ENCODE results near the gene ARMH2.
"Not testable (repeated sequence)": the region's sequence is repeated elsewhere in the genome, so short reads cannot be mapped to it uniquely, and the experiment has no call there.

ARMH2 gene

DNA sequence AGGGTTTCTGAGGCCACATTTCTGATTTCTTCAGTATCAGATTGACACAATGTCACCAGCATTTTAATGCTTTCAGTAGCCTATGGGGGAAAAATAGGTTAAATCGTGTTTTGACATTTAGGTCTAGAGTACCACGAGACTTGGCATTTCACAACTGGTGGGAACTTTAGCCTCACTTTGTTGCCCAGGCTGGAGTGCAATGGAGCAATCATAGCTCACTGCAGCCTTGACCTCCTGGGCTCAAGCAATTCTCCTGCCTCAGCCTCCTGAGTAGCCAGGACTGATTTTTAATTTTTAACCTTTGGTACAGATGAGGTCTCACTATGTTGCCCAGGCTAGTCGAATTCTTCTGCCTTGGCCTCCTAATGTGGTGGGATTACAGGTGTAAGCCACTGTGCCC lies 11.0 kb upstream of the ARMH2 start:
- DNase-seq, result no peak

DNA sequence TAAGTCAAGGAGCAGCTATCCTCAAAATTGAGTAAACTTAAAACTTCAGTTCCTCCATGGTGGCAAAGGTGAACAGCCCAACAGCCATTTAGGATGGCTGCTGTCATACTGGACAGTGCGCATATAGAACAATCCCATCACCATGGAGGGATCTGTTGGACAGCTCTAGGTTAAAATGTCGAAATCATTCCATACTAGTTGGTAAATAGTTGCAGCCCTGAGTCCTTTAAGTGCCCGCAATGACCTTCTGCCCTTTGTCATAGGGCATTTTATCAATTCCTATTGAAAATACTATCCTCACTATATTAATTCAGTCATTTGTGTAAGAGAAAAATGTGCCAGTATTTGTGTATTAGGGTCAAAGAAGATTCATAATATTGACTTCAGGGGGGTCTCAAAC lies 8.9 kb upstream of the ARMH2 start:
- DNase-seq, result no peak

DNA sequence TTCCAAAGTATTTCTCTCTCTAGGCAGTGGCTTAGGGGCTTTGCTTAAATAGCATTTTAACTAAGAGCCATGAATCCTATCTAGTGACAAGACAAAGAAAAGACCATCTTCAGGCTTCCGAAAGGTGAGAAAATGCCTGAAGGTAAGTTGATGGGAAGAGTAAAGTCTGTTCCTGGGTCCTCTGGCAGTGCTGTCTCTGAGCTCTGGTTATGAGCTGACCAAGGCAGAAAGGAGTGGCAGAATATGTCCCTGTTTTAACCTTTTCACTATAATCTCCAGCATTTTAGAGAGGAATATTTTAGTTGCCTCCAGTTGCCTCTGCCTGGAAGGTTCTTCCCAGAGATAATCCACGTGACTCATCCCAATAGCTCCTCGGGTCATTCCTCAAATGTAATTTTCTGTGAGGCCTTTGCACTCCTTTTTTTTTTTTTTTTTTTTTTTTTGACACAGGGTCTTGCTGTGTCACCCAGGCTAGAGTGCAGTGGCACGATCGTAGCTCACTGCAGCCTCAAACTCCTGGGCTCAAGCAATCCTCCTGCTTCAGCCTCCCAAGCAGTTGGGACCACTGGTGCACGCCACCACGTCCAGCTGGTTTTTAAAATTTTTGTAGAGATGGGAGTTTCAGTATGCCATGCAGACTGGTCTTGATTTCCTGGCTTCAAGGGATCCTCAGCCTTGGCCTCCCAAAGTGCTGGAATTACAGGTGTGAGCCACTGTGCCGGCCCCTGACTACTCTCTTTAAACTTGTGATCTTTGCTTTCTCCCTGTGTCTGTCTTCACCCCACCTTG lies 3.7 kb upstream of the ARMH2 start:
- no peak for DNase-seq

DNA sequence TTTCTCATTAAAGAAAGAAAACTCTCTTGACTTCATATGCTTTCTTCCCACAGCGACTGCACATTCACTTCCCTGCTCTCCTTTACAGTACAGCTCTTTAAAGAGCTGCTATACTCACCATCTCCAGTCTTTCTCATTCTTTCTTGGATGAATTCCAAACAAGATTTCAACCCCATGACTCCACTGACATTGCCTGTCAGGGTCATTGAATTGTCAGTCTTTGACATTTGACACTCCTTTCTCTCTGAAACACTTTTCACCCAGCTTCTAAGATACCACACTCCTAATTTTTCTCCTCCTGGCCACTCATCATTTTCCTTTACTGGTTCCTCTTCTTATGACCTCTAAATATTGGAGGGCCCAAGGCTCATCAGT lies 811 bp upstream of the ARMH2 start:
- no peak for DNase-seq

DNA sequence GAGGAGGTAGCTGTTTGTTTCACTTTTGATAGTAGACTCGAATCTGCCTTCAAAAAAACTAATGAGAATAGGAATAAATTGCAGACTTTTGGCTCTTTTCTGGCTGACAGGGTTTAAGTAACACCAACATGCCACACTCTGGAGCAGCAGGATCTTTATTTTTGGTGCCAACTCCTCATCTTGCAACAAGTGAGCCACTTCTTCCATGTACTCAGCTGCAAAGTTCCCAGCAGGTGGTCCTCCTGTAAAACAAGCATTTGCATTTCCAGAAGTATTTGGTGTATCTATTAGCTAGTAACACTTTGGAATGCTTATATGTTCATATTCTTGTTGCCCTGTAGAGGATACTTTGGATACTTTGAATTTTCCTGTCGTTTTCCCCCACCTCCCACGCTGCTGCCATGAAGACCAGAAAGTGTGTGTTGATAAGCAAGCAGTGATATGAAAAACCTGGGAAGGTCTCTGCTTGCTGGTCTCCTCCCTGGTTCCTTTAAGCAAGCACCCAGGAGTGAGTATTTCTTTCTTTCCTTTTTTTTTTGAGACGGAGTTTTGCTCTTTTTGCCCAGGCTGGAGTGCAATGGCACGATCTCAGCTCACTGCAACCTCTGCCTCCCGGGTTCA lies 1.0 kb downstream of the ARMH2 start:
- DNase-seq, result no peak

DNA sequence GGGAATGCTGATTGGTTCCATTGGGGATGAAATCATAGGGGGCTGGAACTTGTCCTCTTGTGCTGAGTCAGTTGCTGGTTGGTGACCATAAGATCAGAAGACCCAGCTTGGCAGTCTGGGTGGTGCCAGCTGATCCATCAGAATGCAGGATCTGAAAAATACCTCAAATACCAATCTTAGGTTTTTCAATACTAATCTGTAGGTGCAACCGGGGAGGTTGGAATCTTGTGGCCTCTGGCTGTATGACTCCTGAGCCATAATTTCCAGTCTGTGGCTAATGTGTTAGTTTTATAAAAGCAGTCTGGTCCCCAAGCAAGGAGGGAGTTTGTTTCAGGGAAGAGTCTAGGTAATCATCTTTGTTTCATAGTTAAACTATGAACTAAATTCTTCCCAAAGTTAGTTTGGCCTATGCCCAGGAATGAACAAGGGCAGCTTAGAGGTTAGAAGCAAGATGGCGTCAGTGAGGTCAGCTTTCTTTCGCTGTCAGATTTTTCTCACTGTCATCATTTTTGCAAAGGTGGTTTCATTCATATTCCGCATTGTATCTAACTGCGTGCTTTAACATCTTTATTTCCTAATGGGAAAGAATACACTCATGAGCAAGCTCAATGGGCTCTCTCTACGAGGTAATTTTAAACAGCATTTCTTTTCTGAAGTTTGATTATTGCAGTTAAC lies 2.0 kb downstream of the ARMH2 start:
- DNase-seq, result no peak

- DNase-seq, result no peak
Observed at GRCh38 chr6:24795106-24795505, 3.6 kb downstream of the ARMH2 start.

DNA sequence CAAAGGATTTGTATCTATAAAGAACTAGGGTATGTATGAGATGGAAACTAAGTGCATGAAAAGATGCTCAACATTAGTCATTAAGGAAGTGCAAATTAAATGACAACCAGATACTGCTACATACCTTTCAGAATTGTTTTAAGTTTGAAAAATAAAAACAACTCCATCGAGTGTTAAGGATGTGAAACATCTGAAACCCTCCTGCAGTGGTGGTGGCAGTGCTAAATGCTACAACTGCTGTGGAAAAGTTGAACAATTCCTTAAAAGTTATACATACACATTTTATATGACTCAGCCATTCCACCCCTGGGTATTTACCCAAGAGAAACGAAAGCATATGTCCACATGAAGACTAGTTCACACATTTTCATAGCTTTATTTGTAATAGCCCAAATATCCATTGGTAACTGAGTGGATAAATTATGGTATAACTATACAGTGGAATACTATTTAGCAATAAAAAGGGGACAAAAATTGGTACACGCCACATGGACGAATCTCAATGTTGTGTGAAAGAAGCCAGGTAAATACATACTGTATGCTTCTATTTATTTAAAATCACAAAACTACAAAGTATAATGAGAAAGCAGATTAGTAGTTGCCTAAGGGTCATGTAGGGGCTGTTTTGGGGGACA lies 10.6 kb downstream of the ARMH2 start:
- DNase-seq, result no peak

- DNase-seq, result no peak
Observed at GRCh38 chr6:24780206-24780605, 18.5 kb downstream of the ARMH2 start.

DNA sequence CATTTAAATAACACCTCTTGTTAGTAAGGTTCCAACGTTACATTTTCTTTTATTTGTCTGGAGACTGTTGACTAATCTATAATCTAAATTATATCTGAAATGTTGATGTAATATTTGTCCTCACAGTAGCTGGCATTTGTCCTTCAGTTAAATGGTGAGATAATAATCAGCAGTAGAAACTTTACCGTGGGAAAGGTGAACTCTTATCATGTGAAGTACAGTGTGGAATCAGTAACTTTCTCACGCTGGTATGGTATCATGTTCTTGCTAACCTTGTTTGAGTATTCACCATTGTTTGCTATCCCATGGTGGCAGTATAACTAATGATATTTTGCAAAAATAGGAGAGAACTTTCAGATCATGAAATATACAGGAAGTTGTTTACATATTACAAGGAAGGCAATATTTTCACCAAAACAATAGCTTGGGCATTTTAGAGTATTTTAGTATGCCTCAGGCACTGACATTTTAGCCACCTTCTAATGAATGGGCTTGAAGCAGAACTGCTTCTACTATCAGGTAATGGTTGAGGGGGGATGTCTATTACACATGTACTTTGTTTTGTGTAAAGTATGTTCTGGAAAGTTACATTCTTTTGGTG lies 19.2 kb downstream of the ARMH2 start:
- no peak for DNase-seq

DNA sequence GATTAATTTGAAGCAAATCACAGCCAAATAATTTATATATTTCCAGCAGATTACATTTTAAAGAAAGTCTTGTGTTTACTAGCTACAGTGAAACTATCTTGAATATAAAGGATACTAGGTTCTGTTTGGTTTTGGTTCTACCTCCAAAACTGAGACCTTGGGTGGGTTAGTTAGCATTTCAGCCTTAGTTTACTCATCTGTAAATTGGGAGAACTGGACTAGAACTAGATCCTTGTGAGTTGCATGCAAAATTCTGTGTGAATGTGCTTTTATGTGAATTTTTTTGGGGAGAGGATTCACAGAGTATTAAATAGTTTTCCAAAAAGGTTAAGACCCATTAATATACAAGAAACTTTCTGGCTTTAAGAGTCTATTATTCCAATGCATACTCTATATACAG lies 19.8 kb downstream of the ARMH2 start:
- DNase-seq, result no peak

GRCh38 chr6:24778121-24778520 lies 20.6 kb downstream of the ARMH2 start:
- no peak for DNase-seq

DNA sequence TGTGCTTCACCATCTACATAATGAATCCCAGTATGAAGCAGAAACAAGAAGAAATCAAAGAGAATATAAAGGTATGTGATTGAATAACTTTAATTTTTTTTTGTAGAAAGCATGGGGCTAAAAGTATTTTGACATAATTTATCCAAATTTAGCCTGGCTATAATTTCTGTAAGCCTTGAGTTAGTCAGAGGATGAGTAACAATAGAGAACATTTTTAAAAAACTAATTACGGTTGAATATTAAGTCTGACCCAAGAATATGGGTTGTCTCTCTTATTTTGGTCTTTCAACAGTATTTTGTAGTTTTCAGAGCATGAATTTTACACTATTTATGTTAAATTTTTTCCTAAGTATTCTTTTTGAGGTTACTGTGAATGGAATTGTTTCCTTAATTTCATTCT lies 21.5 kb downstream of the ARMH2 start:
- DNase-seq, result no peak

GRCh38 chr6:24775520-24776058 lies 23.1 kb downstream of the ARMH2 start:
- peak in 1 of 2 donors; percentile 20 for DNase-seq

- DNase-seq, result peak; percentile 96 to 97
Observed at GRCh38 chr6:24774696-24775519, 23.8 kb downstream of the ARMH2 start, which contains the start of gene GMNN. GMNN (plus strand) TSS chr6:24774937; CDS start chr6:24777247, 2,310 bp downstream.

- DNase-seq, result no peak
Observed at GRCh38 chr6:24768361-24768760, 30.4 kb downstream of the ARMH2 start.

- DNase-seq, result peak in 1 of 2 donors; percentile 47
Observed at GRCh38 chr6:24766680-24767462, 31.8 kb downstream of the ARMH2 start.

DNA sequence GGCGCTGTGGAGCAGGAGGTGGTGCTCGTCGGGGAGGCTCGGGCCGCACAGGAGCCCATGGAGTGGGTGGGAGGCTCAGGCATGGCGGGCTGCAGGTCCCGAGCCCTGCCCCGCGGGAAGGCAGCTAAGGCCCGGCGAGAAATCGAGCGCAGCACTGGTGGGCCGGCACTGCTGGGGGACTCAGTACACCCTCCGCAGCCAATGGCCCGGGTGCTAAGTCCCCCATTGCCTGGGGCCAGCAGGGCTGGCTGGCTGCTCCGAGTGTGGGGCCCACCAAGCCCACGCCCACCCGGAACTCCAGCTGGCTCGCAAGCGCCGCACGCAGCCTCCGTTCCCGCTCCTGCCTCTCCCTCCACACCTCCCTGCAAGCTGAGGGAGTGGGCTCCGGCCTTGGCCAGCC lies 32.7 kb downstream of the ARMH2 start:
- DNase-seq, result not testable (repeated sequence)

DNA sequence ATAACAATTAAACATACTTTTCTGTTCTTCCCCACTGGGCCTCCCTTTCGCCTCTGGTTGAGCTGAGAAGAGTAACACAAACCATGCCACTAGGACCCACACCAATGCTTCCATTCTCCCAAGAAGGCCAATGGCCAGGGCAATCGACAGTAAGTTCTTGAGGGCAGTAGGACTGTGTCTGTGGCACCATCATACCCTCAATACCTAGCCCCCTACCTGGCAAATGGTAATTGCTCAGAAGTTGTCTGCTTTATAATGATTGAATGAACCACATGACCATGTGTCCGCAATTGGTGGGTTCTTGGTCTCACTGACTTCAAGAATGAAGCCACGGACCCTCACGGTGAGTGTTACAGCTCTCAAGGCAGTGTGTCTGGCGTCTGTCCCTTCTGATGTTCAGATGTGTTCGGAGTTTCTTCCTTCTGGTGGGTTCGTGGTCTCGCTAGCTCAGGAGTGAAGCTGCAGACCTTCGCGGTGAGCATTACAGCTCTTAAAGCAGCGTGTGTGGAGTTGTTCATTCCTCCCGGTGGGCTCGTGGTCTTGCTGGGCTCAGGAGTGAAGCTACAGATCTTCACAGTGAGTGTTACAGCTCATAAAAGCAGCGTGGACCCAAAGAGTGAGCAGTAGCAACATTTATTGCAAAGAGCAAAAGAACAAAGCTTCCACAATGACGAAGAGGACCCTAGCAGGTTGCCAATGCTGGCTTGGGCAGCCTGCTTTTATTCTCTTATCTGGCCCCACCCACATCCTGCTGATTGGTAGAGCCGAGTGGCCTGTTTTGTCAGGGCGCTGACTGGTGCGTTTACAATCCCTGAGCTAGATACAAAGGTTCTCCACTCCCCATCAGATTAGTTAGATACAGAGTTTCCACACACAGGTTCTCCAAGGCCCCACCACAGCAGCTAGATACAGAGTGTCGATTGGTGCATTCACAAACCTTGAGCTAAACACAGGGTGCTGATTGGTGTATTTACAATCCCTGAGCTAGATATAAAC lies 33.6 kb downstream of the ARMH2 start:
- DNase-seq, result not testable (repeated sequence)

DNA sequence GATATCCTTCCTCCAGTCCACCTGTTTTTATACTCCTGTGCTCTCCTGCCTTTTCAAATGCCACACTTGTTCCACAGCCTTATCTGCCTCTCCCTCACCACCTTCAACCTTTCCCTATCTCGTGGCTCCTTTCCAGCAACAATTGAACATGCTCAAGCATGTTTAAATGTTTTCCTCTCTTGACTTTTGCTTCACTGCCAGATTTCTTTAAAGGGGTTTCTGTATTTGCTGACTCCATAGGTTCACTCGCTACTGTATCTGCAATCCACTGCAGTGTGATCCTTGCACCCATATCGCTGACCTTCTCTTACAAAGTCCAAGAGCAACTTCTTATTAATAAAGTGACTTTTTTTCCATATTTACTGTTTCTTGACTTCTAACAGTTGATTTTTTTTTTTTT lies 35.1 kb downstream of the ARMH2 start:
- DNase-seq, result no peak
